ENCODE results near the gene SCLY. TPM values are rescaled to one million over a fixed set of nuclear protein-coding genes. Genes with fewer than 3 reads are reported as not detected.

Gene SCLY
- total and polyA plus RNA-seq, 10 donors: 5.8 to 22.7 (median 14.6) TPM

- 88 to 93% (median 92%) methylated on average over 14 to 15 of the region's 15 CpGs for WGBS, 5 donors
- Histone ChIP-seq H3K27me3 (replicated peaks in 1 of 7) (no peaks in the 10 kb centered on the region), H3K4me1 (peaks cover 0 to 10% (median 0%) of the 10 kb centered on the region in 6 donors), H3K9me3 (no peaks in the 10 kb centered on the region), H3K4me3 (no peak overlapping the region), H3K27ac (no peak overlapping the region), H3K36me3 (no peaks in the 10 kb centered on the region)
- no peak for DNase-seq
- intact Hi-C loops (cut with DNase I; ENCODE audit: low total_unique reads): no loop called here
- TF ChIP-seq POLR2A (IDR thresholded peaks at IDR 0.05) (no peak), POLR2AphosphoS5 (IDR thresholded peaks at IDR 0.05) (no peak), CTCF (IDR thresholded peaks at IDR 0.05 in 8 of 11, conservative IDR thresholded peaks at IDR 0.05 in 3 of 11) (no peak)
These were observed 88.2 kb downstream of the SCLY start for GRCh38 chr2:238148981-238149380.

Small RNAs within 50 kb of the gene (small RNA-seq; reads per million reads assigned to genes)
- 0 reads per million in 4 donors for gene RNU6-1333P

Other genes starting within 250 kb of the SCLY start
- gene RAMP1, start 201.4 kb upstream of the SCLY start, total RNA-seq: 10 to 100 TPM in 2 of 7 donors, 1 to 10 TPM in 5; 4.5 to 11.0 (median 8.2) TPM
- gene RAMP1, start 201.4 kb upstream of the SCLY start, polyA plus RNA-seq: 10 to 100 TPM; 19.6 to 44.5 (median 24.5) TPM
- gene UBE2F, start 94.0 kb upstream of the SCLY start, total RNA-seq: 10 to 100 TPM; 32.1 to 73.9 (median 48.9) TPM
- 10 to 100 TPM; 34.3 to 49.3 (median 46.0) TPM for gene UBE2F, start 94.0 kb upstream of the SCLY start, polyA plus RNA-seq
- 1 to 10 TPM in 4 of 7 donors, under 1 TPM in 3; 0.65 to 5.1 (median 1.5) TPM for gene ESPNL, start 39.3 kb downstream of the SCLY start, total RNA-seq
- gene ESPNL, start 39.3 kb downstream of the SCLY start, polyA plus RNA-seq: 1 to 10 TPM; 1.3 to 6.2 (median 3.8) TPM
- under 1 TPM in 5 of 7 donors, not detected in 2; 0.15 to 0.85 (median 0.23) TPM for gene KLHL30, start 77.7 kb downstream of the SCLY start, total RNA-seq
- under 1 TPM; 0.09 to 0.29 (median 0.22) TPM for gene KLHL30, start 77.7 kb downstream of the SCLY start, polyA plus RNA-seq
- 10 to 100 TPM in 1 of 7 donors, 1 to 10 TPM in 5, under 1 TPM in 1; 0.49 to 11.0 (median 2.4) TPM for gene ERFE, start 98.0 kb downstream of the SCLY start, total RNA-seq
- under 1 TPM; 0.06 to 0.63 (median 0.16) TPM for gene ERFE, start 98.0 kb downstream of the SCLY start, polyA plus RNA-seq
- 10 to 100 TPM; 39.7 to 61.2 (median 47.1) TPM for gene ILKAP, start 142.7 kb downstream of the SCLY start, total RNA-seq
- gene ILKAP, start 142.7 kb downstream of the SCLY start, polyA plus RNA-seq: 10 to 100 TPM; 46.8 to 64.5 (median 58.5) TPM
- 10 to 100 TPM in 3 of 7 donors, 1 to 10 TPM in 4; 3.9 to 22.7 (median 8.1) TPM for gene HES6, start 179.0 kb downstream of the SCLY start, total RNA-seq
- gene HES6, start 179.0 kb downstream of the SCLY start, polyA plus RNA-seq: 10 to 100 TPM in 1 of 3 donors, 1 to 10 TPM in 2; 6.2 to 14.2 (median 8.6) TPM
- gene PER2, start 227.6 kb downstream of the SCLY start, total RNA-seq: 10 to 100 TPM in 6 of 7 donors, 1 to 10 TPM in 1; 9.7 to 16.2 (median 14.8) TPM
- 1 to 10 TPM; 2.0 to 3.7 (median 2.6) TPM for gene PER2, start 227.6 kb downstream of the SCLY start, polyA plus RNA-seq

Measured in spleen (tissue), 11 donors.